Measurements from ENCODE around the gene NEDD4L.

DNA sequence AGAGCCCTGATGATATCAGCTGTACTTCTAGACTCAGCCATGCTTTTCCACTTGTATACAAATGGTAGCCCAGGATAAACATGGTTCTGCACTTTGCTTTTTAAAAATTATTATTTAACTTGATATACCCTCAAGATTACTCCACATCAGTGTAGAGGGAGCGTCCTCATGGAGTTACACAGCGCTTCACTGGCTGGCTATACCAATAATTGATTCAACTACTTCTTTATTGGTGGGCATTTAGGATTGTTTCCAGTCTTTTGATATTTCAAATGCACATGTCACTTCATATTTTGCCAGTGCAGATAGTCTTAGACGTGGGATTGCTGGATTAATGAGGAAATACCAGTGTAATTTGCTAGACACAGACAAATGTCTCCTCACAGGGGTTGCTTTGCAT, 10.8 kb upstream of the NEDD4L start:
- TF ChIP-seq, protein P1, sequence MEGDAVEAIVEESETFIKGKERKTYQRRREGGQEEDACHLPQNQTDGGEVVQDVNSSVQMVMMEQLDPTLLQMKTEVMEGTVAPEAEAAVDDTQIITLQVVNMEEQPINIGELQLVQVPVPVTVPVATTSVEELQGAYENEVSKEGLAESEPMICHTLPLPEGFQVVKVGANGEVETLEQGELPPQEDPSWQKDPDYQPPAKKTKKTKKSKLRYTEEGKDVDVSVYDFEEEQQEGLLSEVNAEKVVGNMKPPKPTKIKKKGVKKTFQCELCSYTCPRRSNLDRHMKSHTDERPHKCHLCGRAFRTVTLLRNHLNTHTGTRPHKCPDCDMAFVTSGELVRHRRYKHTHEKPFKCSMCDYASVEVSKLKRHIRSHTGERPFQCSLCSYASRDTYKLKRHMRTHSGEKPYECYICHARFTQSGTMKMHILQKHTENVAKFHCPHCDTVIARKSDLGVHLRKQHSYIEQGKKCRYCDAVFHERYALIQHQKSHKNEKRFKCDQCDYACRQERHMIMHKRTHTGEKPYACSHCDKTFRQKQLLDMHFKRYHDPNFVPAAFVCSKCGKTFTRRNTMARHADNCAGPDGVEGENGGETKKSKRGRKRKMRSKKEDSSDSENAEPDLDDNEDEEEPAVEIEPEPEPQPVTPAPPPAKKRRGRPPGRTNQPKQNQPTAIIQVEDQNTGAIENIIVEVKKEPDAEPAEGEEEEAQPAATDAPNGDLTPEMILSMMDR (IDR thresholded peaks at IDR 0.05; ENCODE audit: low read depth, low read length), result no peak
- TF ChIP-seq POLR2A (IDR thresholded peaks at IDR 0.05; ENCODE audit: extremely low read depth, insufficient read length), result no peak
- no peak for TF ChIP-seq MYC (IDR thresholded peaks at IDR 0.05; ENCODE audit: low read depth, low read length)
